Liver (tissue), 9 donors: ENCODE data around the gene DCLK2. TPM values are rescaled to one million over a fixed set of nuclear protein-coding genes. Genes with fewer than 3 reads are reported as not detected.

Experiments used
- DNase-seq: peaks from one replicate; pipeline ENCODE4 v3.0.0-alpha.2; 2017; ENCODE audit warnings: low spot score
- H3K27ac ChIP-seq, 2 donors: one replicate each; pipeline ENCODE4 v1.7.0; 2013; ENCODE audit warnings: inconsistent platforms in 2 of 2, low read length in 2 of 2, control low read depth in 1 of 2, low read depth in 1 of 2, mild to moderate bottlenecking in 1 of 2
- H3K27me3 ChIP-seq, 4 donors: one replicate each; pipeline versions ENCODE4 v1.6.1 to v1.7.0; 2013; ENCODE audit warnings: low read length in 3 of 4, inconsistent platforms in 1 of 4, mild to moderate bottlenecking in 1 of 4, moderate library complexity in 1 of 4; ENCODE audit not compliant: control insufficient read depth in 4 of 4, insufficient read depth in 4 of 4
- H3K36me3 ChIP-seq, 4 donors: one replicate each; pipeline versions ENCODE4 v1.6.1 to v1.7.0; 2013; ENCODE audit warnings: low read length in 3 of 4, mild to moderate bottlenecking in 3 of 4, low read depth in 1 of 4, moderate library complexity in 1 of 4; ENCODE audit not compliant: control insufficient read depth in 4 of 4, insufficient read depth in 3 of 4
- H3K4me1 ChIP-seq, 4 donors: one replicate each; pipeline versions ENCODE4 v1.6.1 to v1.7.0; 2013; ENCODE audit warnings: low read length in 3 of 4, mild to moderate bottlenecking in 3 of 4, moderate library complexity in 1 of 4; ENCODE audit not compliant: control insufficient read depth in 4 of 4, insufficient read depth in 4 of 4
- H3K4me3 ChIP-seq, 3 donors: one replicate each; pipeline versions ENCODE4 v1.6.1 to v1.7.0; 2013; ENCODE audit warnings: low read length in 3 of 3, control low read depth in 1 of 3, low read depth in 1 of 3, mild to moderate bottlenecking in 1 of 3
- H3K9ac ChIP-seq, 2 donors: one replicate each; pipeline ENCODE4 v1.7.0; 2013; ENCODE audit warnings: low read length in 2 of 2, mild to moderate bottlenecking in 2 of 2, moderate library complexity in 2 of 2, control low read depth in 1 of 2, low read depth in 1 of 2
- H3K9me3 ChIP-seq, 4 donors: one replicate each; pipeline versions ENCODE4 v1.6.1 to v1.7.0; 2013; ENCODE audit warnings: low read length in 3 of 4; ENCODE audit not compliant: control insufficient read depth in 4 of 4
- CTCF ChIP-seq: fragments of 150-350 bp; IDR thresholded peaks from 2 replicates; pipeline ENCODE4 v1.5.1; 2017; ENCODE audit warnings: improper control_type of control experiment, low read depth, low read length; ENCODE audit not compliant: missing input control
- FOXA1 ChIP-seq: IDR thresholded peaks from 2 replicates; pipeline ENCODE4 v1.6.1; 2016; ENCODE audit warnings: antibody characterized with exemption
- GABPA ChIP-seq, 2 donors: IDR thresholded peaks in 1 of 2; conservative IDR thresholded peaks in 1 of 2; 2 replicates each; pipeline ENCODE4 v1.6.1; 2016; ENCODE audit warnings: antibody characterized with exemption in 2 of 2, mild to moderate bottlenecking in 1 of 2, moderate library complexity in 1 of 2
- HNF4A ChIP-seq, 2 donors: conservative IDR thresholded peaks; 2 replicates each; pipeline ENCODE4 v1.6.1; 2016; ENCODE audit warnings: antibody characterized with exemption in 2 of 2, mild to moderate bottlenecking in 2 of 2
- HNF4G ChIP-seq: IDR thresholded peaks from 2 replicates; pipeline ENCODE4 v1.6.1; 2016; ENCODE audit warnings: antibody characterized with exemption
- JUND ChIP-seq, 2 donors: IDR thresholded peaks; 2 replicates each; pipeline ENCODE4 v1.6.1; 2016; ENCODE audit warnings: antibody characterized with exemption in 2 of 2
- MAX ChIP-seq: IDR thresholded peaks from 2 replicates; pipeline ENCODE4 v1.6.1; 2016; ENCODE audit warnings: antibody characterized with exemption
- NR2F2 ChIP-seq: IDR thresholded peaks from 2 replicates; pipeline ENCODE4 v1.6.1; 2016; ENCODE audit warnings: antibody characterized with exemption
- RAD21 ChIP-seq, 2 donors: IDR thresholded peaks; 2 replicates each; pipeline ENCODE4 v1.6.1; 2016; ENCODE audit warnings: antibody characterized with exemption in 2 of 2, mild to moderate bottlenecking in 2 of 2
- REST ChIP-seq: IDR thresholded peaks from 2 replicates; pipeline ENCODE4 v1.6.1; 2016; ENCODE audit warnings: antibody characterized with exemption, mild to moderate bottlenecking
- RXRA ChIP-seq, 2 donors: IDR thresholded peaks; 2 replicates each; pipeline ENCODE4 v1.6.1; 2017 to 2018; ENCODE audit warnings: antibody characterized with exemption in 2 of 2, mild to moderate bottlenecking in 1 of 2
- SP1 ChIP-seq: IDR thresholded peaks from 2 replicates; pipeline ENCODE4 v1.6.1; 2018; ENCODE audit warnings: antibody characterized with exemption, mild to moderate bottlenecking
- TAF1 ChIP-seq: conservative IDR thresholded peaks from 2 replicates; pipeline ENCODE4 v1.6.1; 2016; ENCODE audit warnings: antibody characterized with exemption, mild to moderate bottlenecking
- YY1 ChIP-seq: IDR thresholded peaks from 2 replicates; pipeline ENCODE4 v1.6.1; 2016; ENCODE audit warnings: antibody characterized with exemption, mild to moderate bottlenecking
- WGBS: extraction: QIAGEN DNeasy Blood & Tissue Kit; methylation state at CpG from one replicate; pipeline ENCODE4 v1.1.7; 2013; 5-methylcytosine and 5-hydroxymethylcytosine counted together
- polyA plus RNA-seq, 2 donors: library from polyadenylated mRNA; stranded (reverse) in 1 of 2; unstranded in 1 of 2; fragments of 200-250 nt in 1 of 2; fragments of >200 nt in 1 of 2; fragmentation: Nextera tagmentation in 1 of 2; extraction: Ambion mirVana in 1 of 2; gene quantifications; one replicate each; pipeline versions ENCODE4 v1.2.1 to v1.2.3, GENCODE V29; 2013 to 2015
- total RNA-seq, 2 donors: library from RNA; depleted of rRNA; stranded (reverse); fragments of >200 nt; gene quantifications; one replicate each; pipeline ENCODE4 v1.2.3, GENCODE V29; 2014
- TF ChIP-seq, protein P1 (sequence below): IDR thresholded peaks from 2 replicates; pipeline ENCODE4 v1.6.1; 2016; ENCODE audit warnings: antibody characterized with exemption
- TF ChIP-seq, protein P2 (sequence below): IDR thresholded peaks from 2 replicates; pipeline ENCODE4 v1.6.1; 2016; ENCODE audit warnings: antibody characterized with exemption
- donor health status: healthy.
- donor health status: healthy.
- donor health status: healthy.
- donor health status: healthy.
- donor health status: healthy.

Gene DCLK2
- total and polyA plus RNA-seq, 4 donors = 0.14 to 1.7 (median 0.50) TPM

DNA sequence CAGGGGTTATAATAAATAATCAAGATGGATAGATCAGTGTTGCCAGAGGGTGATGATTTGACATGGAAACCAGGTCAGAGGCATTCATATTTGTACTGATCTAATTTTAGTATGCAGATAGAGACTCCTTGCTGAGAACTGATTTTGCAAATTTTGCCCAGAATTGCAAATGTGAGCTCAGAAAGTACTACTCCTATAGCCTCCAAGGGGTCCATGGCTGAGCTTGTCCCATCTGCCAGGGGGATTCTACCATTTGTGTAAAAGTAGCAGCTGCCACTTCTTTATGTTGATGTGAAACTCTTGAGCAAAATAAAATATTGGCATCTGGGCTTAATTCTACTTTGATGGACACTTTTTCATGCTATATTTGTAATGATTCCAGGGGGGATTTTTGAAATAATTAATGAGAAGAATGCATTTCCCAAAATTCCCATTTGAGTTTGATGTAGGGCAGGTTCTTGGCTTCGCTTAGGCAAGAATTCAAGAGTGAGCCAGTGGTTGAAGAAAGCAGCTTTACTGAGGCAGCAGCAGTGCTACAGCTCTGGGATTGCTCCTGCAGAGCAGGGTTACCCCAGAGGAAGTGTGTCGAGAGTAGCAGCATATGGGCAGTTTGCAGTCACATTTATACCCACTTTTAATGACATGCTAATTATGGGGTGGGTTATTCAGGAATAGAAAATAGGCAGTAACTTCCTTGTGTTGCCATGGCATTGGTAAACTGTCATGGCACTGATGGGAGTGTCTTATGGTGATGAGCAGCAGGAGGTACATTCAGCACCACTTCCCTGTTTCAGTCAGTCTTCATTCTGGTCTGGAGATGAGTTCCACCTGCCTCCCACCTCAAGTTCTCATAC, 38.7 kb upstream of the DCLK2 start:
- Histone ChIP-seq H3K4me3 (no peak overlapping the region), H3K4me1 (no peaks in the 10 kb centered on the region), H3K27me3 (peaks cover 0 to 3% (median 0%) of the 10 kb centered on the region in 4 donors), H3K36me3 (no peaks in the 10 kb centered on the region), H3K9me3 (no peaks in the 10 kb centered on the region), H3K27ac (no peak overlapping the region), H3K9ac (no peak overlapping the region)
- no peak for DNase-seq
- TF ChIP-seq MAX (no peak), RAD21 (IDR thresholded peaks at IDR 0.05) (no peak), HNF4G (no peak), RXRA (IDR thresholded peaks at IDR 0.05) (no peak), FOXA1 (no peak), REST (no peak)
- TF ChIP-seq, protein P1, sequence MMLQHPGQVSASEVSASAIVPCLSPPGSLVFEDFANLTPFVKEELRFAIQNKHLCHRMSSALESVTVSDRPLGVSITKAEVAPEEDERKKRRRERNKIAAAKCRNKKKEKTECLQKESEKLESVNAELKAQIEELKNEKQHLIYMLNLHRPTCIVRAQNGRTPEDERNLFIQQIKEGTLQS = no peak
- WGBS = 64% methylated on average over 2 of the region's 2 CpGs

- no peak overlapping the region for H3K4me3 ChIP-seq
- no peak for DNase-seq
- no peaks in the 10 kb centered on the region for H3K36me3 ChIP-seq
- no peaks in the 10 kb centered on the region for H3K9me3 ChIP-seq
- 90% methylated on average over 3 of the region's 3 CpGs for WGBS
- no peak overlapping the region for H3K27ac ChIP-seq
- TF ChIP-seq, protein P1 = no peak
- no peak for TF ChIP-seq TAF1
- TF ChIP-seq RXRA (IDR thresholded peaks at IDR 0.05) = no peak
- no peak for TF ChIP-seq HNF4A (conservative IDR thresholded peaks at IDR 0.05)
- TF ChIP-seq RAD21 (IDR thresholded peaks at IDR 0.05) = no peak
- no peak for TF ChIP-seq NR2F2
- no peak for TF ChIP-seq JUND (IDR thresholded peaks at IDR 0.05)
- no peak for TF ChIP-seq GABPA (IDR thresholded peaks at IDR 0.05 in 1 of 2, conservative IDR thresholded peaks at IDR 0.05 in 1 of 2)
- TF ChIP-seq, protein P2, sequence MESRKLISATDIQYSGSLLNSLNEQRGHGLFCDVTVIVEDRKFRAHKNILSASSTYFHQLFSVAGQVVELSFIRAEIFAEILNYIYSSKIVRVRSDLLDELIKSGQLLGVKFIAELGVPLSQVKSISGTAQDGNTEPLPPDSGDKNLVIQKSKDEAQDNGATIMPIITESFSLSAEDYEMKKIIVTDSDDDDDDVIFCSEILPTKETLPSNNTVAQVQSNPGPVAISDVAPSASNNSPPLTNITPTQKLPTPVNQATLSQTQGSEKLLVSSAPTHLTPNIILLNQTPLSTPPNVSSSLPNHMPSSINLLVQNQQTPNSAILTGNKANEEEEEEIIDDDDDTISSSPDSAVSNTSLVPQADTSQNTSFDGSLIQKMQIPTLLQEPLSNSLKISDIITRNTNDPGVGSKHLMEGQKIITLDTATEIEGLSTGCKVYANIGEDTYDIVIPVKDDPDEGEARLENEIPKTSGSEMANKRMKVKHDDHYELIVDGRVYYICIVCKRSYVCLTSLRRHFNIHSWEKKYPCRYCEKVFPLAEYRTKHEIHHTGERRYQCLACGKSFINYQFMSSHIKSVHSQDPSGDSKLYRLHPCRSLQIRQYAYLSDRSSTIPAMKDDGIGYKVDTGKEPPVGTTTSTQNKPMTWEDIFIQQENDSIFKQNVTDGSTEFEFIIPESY = no peak
- TF ChIP-seq MAX = no peak
- no peak for TF ChIP-seq YY1
- TF ChIP-seq FOXA1 = no peak
- no peak for TF ChIP-seq CTCF
- no peak for TF ChIP-seq SP1
- TF ChIP-seq REST = no peak
- H3K4me1 ChIP-seq = no peaks in the 10 kb centered on the region
- H3K9ac ChIP-seq = no peak overlapping the region
- peaks cover 0 to 3% (median 0%) of the 10 kb centered on the region in 4 donors for H3K27me3 ChIP-seq
These were observed 33.7 kb upstream of the DCLK2 start for GRCh38 chr4:150044517-150044916.
